CD1c-positive myeloid dendritic cell (primary cell): ENCODE results near the gene ATAD3C.
A peak's percentile ranks its signal among the peaks of the same experiment; 100 is the strongest.
"Not testable (repeated sequence)": the region's sequence is repeated elsewhere in the genome, so short reads cannot be mapped to it uniquely, and the experiment has no call there.

Source experiments
- DNase-seq: peaks from one replicate; pipeline ENCODE4 v3.0.0-alpha.2; 2016; ENCODE audit errors: extremely low spot score

ATAD3C gene

GRCh38 chr1:1472053-1472876 is 22.8 kb downstream of the ATAD3C start:
- peak; percentile 4 for DNase-seq

- not testable (repeated sequence) for DNase-seq
Observed at GRCh38 chr1:1476011-1476410, 26.5 kb downstream of the ATAD3C start.

- no peak for DNase-seq
Observed at GRCh38 chr1:1477206-1477605, 27.7 kb downstream of the ATAD3C start.

- no peak for DNase-seq
Observed at GRCh38 chr1:1479547-1480487, 30.3 kb downstream of the ATAD3C start.

GRCh38 chr1:1480488-1480867 is 31.0 kb downstream of the ATAD3C start:
- DNase-seq: not testable (repeated sequence)

GRCh38 chr1:1481811-1482210 is 32.3 kb downstream of the ATAD3C start:
- DNase-seq: not testable (repeated sequence)

GRCh38 chr1:1482856-1483255 is 33.4 kb downstream of the ATAD3C start:
- DNase-seq: no peak

- no peak for DNase-seq
Observed at GRCh38 chr1:1483714-1484113, 34.2 kb downstream of the ATAD3C start.

- DNase-seq: not testable (repeated sequence)
Observed at GRCh38 chr1:1484976-1485750, 35.7 kb downstream of the ATAD3C start.

- not testable (repeated sequence) for DNase-seq
Observed at GRCh38 chr1:1485755-1486317, 36.3 kb downstream of the ATAD3C start.

- DNase-seq: no peak
Observed at GRCh38 chr1:1487701-1488100, 38.2 kb downstream of the ATAD3C start.

- no peak for DNase-seq
Observed at GRCh38 chr1:1489231-1489630, 39.7 kb downstream of the ATAD3C start.

- DNase-seq: no peak
Observed at GRCh38 chr1:1489861-1490260, 40.4 kb downstream of the ATAD3C start.

- no peak for DNase-seq
Observed at GRCh38 chr1:1490633-1491230, 41.2 kb downstream of the ATAD3C start.

- DNase-seq: no peak
Observed at GRCh38 chr1:1491601-1492000, 42.1 kb downstream of the ATAD3C start.

GRCh38 chr1:1494311-1494710 is 44.8 kb downstream of the ATAD3C start:
- not testable (repeated sequence) for DNase-seq

GRCh38 chr1:1495461-1495975 is 46.0 kb downstream of the ATAD3C start:
- DNase-seq: not testable (repeated sequence)

GRCh38 chr1:1504777-1505365 is 55.4 kb downstream of the ATAD3C start:
- peak; percentile 56 for DNase-seq

GRCh38 chr1:1505366-1505798 is 55.9 kb downstream of the ATAD3C start:
- peak; percentile 31 for DNase-seq

GRCh38 chr1:1505801-1506200 is 56.3 kb downstream of the ATAD3C start:
- DNase-seq: not testable (repeated sequence)
